A549 (cell line): ENCODE results near the gene SNAPC5. TPM values are rescaled to one million over a fixed set of nuclear protein-coding genes. Genes with fewer than 3 reads are reported as not detected.
A peak's percentile ranks its signal among the peaks of the same experiment; 100 is the strongest.
"Not testable (repeated sequence)": the region's sequence is repeated elsewhere in the genome, so short reads cannot be mapped to it uniquely, and the experiment has no call there.

Source experiments
- ATAC-seq, 2 experiments: fragments of 200-7000 bp in 1 of 2; fragments of >200 bp in 1 of 2; cut with Nextera tagmentation in 1 of 2; cut with Tn5 transposase in 1 of 2; 3 replicates each; pipeline versions ENCODE4 v1.8.0 to v1.9.1; 2018 to 2020; ENCODE audit warnings: mild to moderate bottlenecking in 1 of 2, moderate library complexity in 1 of 2
- CTCF ChIA-PET: fragments of 300-600 bp; sonication (Branson Sonifier 250); formaldehyde crosslinking; extraction: SDS; loops from one replicate; lab custom pipeline; 2021; ENCODE audit warnings: antibody characterized with exemption, inconsistent platforms; lab: Yijun Ruan, JAX
- POLR2A ChIA-PET: fragments of 350-600 bp; formaldehyde crosslinking; extraction: SDS; loops from one replicate; lab custom pipeline; 2021; ENCODE audit warnings: antibody characterized with exemption, inconsistent platforms; lab: Yijun Ruan, JAX
- DNase-seq, 2 experiments: peaks; one replicate each; pipeline versions ENCODE4 v3.0.0 to v3.0.0-alpha.2; 2011 to 2016; ENCODE audit warnings: low read depth in 1 of 2, low spot score in 1 of 2
- FAIRE-seq: peaks from 2 replicates; lab custom pipeline; 2011; peaks lifted over from hg19 to GRCh38; lab: Jason Lieb, UNC
- H3K27ac ChIP-seq, 2 experiments: fragments of >200 bp; sonication (Bioruptor Twin); formaldehyde crosslinking; 3 replicates each; pipeline ENCODE4 v1.5.1; 2016 to 2017
- H3K4me1 ChIP-seq: fragments of >200 bp; sonication (Bioruptor Twin); formaldehyde crosslinking; 3 replicates; pipeline ENCODE4 v1.6.1; 2016
- H3K4me2 ChIP-seq: fragments of >200 bp; sonication (Bioruptor Twin); formaldehyde crosslinking; 3 replicates; pipeline ENCODE4 v1.6.1; 2016
- H3K4me3 ChIP-seq: fragments of >200 bp; sonication (Bioruptor Twin); formaldehyde crosslinking; 3 replicates; pipeline ENCODE4 v1.5.1; 2016
- H3K9me3 ChIP-seq: fragments of >200 bp; sonication (Bioruptor Twin); formaldehyde crosslinking; 3 replicates; pipeline ENCODE4 v1.6.1; 2016
- CEBPB ChIP-seq, 2 experiments: fragments of >200 bp in 1 of 2; sonication (Bioruptor Twin) in 1 of 2; formaldehyde crosslinking in 1 of 2; IDR thresholded peaks; 2 replicates each; pipeline ENCODE4 v1.6.1; 2012 to 2016
- EHF ChIP-seq: fragments of 250-450 bp; sonication (Bioruptor Pico); IDR thresholded peaks from 2 replicates; pipeline ENCODE4 v1.5.0; 2020; ENCODE audit warnings: mild to moderate bottlenecking
- EHMT2 ChIP-seq: fragments of 200-600 bp; sonication (generic); IDR thresholded peaks from 2 replicates; pipeline ENCODE4 v1.6.1; 2016; ENCODE audit warnings: antibody characterized with exemption, low read depth, mild to moderate bottlenecking, moderate library complexity
- ELK1 ChIP-seq: fragments of 150-350 bp; IDR thresholded peaks from 2 replicates; pipeline ENCODE4 v1.6.1; 2014; ENCODE audit warnings: low read depth, mild to moderate bottlenecking, low read length
- GATA3 ChIP-seq: IDR thresholded peaks from 2 replicates; pipeline ENCODE4 v1.6.1; 2012; ENCODE audit warnings: borderline replicate concordance
- HOXB5 ChIP-seq: fragments of 250-450 bp; sonication (Bioruptor Pico); IDR thresholded peaks from 2 replicates; pipeline ENCODE4 v1.5.0; 2020; ENCODE audit warnings: mild to moderate bottlenecking, moderate library complexity
- MAX ChIP-seq: IDR thresholded peaks from 2 replicates; pipeline ENCODE4 v1.6.1; 2012
- PBX3 ChIP-seq: IDR thresholded peaks from 2 replicates; pipeline ENCODE4 v1.6.1; 2012
- PHF8 ChIP-seq: fragments of 200-600 bp; sonication (generic); IDR thresholded peaks from 2 replicates; pipeline ENCODE4 v1.6.1; 2016; ENCODE audit warnings: low read depth, mild to moderate bottlenecking, antibody characterized with exemption, moderate library complexity, borderline replicate concordance
- POLR2A ChIP-seq: IDR thresholded peaks from 2 replicates; pipeline ENCODE4 v1.6.1; 2012; ENCODE audit warnings: mild to moderate bottlenecking, low read length
- REST ChIP-seq: fragments of 200-600 bp; sonication (generic); IDR thresholded peaks from 2 replicates; pipeline ENCODE4 v1.6.1; 2016; ENCODE audit warnings: antibody characterized with exemption, mild to moderate bottlenecking, moderate library complexity
- ZC3H11A ChIP-seq: fragments of 450-650 bp; IDR thresholded peaks from 2 replicates; pipeline ENCODE4 v1.6.1; 2014; ENCODE audit warnings: antibody characterized with exemption, mild to moderate bottlenecking
- WGBS: methylation state at CpG from one replicate; pipeline ENCODE4 v1.1.6; 2017; ENCODE audit errors: missing lambda C conversion rate; 5-methylcytosine and 5-hydroxymethylcytosine counted together
- polyA plus RNA-seq, 4 experiments: library from polyadenylated mRNA; depleted of rRNA in 3 of 4; stranded (reverse); fragments of >200 nt; fragmentation: RNase III in 1 of 4; extraction: RNeasy Plus Mini Kit Qiagen cat#74134 plus additional on column Dnase treatment in 1 of 4; gene quantifications; 2 replicates in 3 of 4; 3 replicates in 1 of 4; pipeline ENCODE4 v1.2.3, GENCODE V29; 2011 to 2017

The SNAPC5 gene
- polyA plus RNA-seq, 2 of the 4 experiments (the other 2 are of a cell fraction): 80.9 to 84.9 TPM

- 79% methylated on average over 4 of the region's 4 CpGs for WGBS
- POLR2A ChIA-PET: no interaction called here
- Histone ChIP-seq H3K4me2 (no peak overlapping the region; the same call in 2 of the 3 replicates), H3K4me1 (peaks cover 25% of the 10 kb centered on the region), H3K4me3 (no peak overlapping the region), H3K27ac (no peak overlapping the region), H3K9me3 (no peaks in the 10 kb centered on the region)
- TF ChIP-seq GATA3 (no peak), REST (no peak), POLR2A (no peak), HOXB5 (CRISPR knock-in tag) (no peak), PBX3 (no peak), PHF8 (no peak)
- CTCF ChIA-PET: interaction anchor here (0.6 to 0.9 kb wide), 2 partner anchors 10 to 62 kb away, joined by 3 read pairs; no protein-coding TSS in a partner anchor
- peak in 1 of 2 experiments; percentile 36; a peak in 3 of 6 replicates for ATAC-seq
- DNase-seq: no peak
- no peak for FAIRE-seq
Measured at GRCh38 chr15:66462627-66463026, 34.9 kb downstream of the SNAPC5 start.

GRCh38 chr15:66461917-66462316 is 35.6 kb downstream of the SNAPC5 start:
- Histone ChIP-seq H3K27ac (peak overlapping the region in 1 of 2 experiments; percentile 33; a peak in 1 of 6 replicates), H3K9me3 (no peaks in the 10 kb centered on the region), H3K4me2 (peak overlapping the region; percentile 20; the same call in 2 of the 3 replicates)
- FAIRE-seq: peak; percentile 13
- no peak for DNase-seq
- no peak for TF ChIP-seq MAX
- no peak for TF ChIP-seq EHMT2
- no peak for TF ChIP-seq EHF (CRISPR knock-in tag)
- TF ChIP-seq CEBPB (IDR thresholded peaks at IDR 0.05): peak in 1 of 2 experiments; percentile 18; a peak in 1 of 4 replicates
- TF ChIP-seq ELK1: no peak
- TF ChIP-seq, all 56 proteins: peak for 1
- H3K4me1 ChIP-seq: peaks cover 25% of the 10 kb centered on the region
- H3K4me3 ChIP-seq: no peak overlapping the region
- ChIA-PET CTCF (interaction anchor here (0.7 to 0.9 kb wide), 2 partner anchors 11 to 144 kb away, joined by 3 to 4 read pairs; no protein-coding TSS in a partner anchor), POLR2A (no interaction called here)
- WGBS: 90% methylated on average over 2 of the region's 2 CpGs
- no peak for ATAC-seq

GRCh38 chr15:66461294-66461693 is 36.3 kb downstream of the SNAPC5 start:
- ATAC-seq, H3K9me3 ChIP-seq, DNase-seq, POLR2A ChIA-PET, FAIRE-seq, CTCF ChIA-PET, H3K4me3 ChIP-seq: not testable (repeated sequence)
- Histone ChIP-seq H3K4me2 (peak overlapping the region; percentile 20; the same call in 2 of the 3 replicates), H3K27ac (peak overlapping the region in 1 of 2 experiments; percentile 33; a peak in 1 of 6 replicates), H3K4me1 (peaks cover 27% of the 10 kb centered on the region)
- TF ChIP-seq ZC3H11A: peak; percentile 75
- 94% methylated on average over 6 of the region's 6 CpGs for WGBS
